HG03354 (cell line): ENCODE data around the gene ABHD17B.
"Not testable (repeated sequence)": the region's sequence is repeated elsewhere in the genome, so short reads cannot be mapped to it uniquely, and the experiment has no call there.

Experiments used
- ATAC-seq: cut with Tn5 transposase; IDR thresholded peaks from one replicate; pipeline ENCODE4 v1.9.1; 2021; ENCODE audit warnings: mild to moderate bottlenecking; ENCODE audit not compliant: unreplicated experiment, poor library complexity, severe bottlenecking

Gene ABHD17B

DNA sequence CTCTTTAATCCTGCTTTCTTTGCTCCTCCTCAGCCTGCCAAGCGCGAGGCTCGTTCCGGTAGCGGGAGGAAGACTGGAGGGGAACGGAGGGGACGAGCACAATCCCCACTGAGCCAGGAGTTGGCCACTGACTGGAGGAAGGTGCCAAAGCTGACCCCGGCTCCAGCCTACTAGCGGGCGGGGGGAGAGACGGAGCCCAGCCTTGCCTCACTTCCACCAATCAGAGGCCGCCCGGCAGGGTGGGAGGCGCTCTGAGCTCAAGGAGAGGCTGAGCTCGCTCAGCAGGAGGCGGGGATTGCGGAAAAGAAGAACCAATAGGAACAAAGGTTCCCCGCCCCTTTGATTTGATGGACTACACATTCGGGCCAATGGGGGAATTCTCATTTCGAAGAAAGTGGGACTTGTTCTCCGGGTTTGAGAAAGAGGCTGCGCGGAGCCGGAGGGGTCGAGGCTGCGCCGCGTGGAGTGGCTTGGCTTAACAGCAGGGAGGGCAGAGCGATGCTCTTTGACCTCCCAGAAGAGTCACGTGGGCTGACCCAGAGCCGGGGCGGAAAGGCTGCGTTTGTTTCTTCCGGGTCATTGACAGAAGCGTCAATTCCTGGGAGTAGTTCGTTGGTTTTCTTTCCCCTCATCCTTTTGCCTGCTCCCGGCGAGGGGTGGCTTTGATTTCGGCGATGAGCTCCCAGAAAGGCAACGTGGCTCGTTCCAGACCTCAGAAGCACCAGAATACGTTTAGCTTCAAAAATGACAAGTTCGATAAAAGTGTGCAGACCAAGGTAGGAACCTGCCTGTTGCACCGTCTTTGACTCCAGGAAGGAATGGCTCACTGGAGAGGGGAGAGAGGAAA, at the start of gene ABHD17B, which contains the start of gene C9orf85:
Gene ABHD17B (minus strand): TSS at position 133 of the 847 bp plus-strand sequence. CDS start 36,113 bp downstream, outside the sequence.
Gene C9orf85 (plus strand): TSS at position 579 of the 847 bp plus-strand sequence. CDS start 96 bp downstream, at position 675.
- peak; percentile 94 for ATAC-seq

DNA sequence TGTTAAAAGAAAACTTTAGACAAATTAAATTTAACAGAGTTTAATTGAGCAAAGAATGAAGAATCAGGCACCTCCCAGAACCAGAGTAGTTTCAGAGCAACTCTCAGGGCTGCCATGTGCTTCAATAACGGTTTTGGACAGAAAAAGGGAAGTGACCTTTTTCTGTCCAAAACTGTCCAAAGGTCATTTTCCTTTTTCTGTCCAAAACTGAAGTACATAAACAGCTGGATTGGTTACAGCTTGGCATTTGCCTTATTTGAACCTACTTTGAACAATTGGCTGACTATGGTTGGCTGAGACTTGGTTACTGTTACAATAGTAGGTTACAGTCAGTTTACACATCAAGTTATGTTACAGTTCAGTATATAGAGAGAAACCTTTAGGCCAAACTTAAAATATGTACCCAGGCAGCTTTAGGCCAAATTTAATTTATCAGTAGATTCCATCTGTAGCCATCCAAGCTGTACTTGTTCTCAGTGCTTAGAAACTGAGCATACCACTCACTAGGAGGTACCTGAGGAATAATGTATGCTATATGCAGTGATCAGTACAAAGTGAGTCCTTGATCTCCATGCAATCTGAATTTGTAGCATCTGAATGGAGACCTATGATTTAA, 44.4 kb upstream of the ABHD17B start:
- ATAC-seq: peak; percentile 84

DNA sequence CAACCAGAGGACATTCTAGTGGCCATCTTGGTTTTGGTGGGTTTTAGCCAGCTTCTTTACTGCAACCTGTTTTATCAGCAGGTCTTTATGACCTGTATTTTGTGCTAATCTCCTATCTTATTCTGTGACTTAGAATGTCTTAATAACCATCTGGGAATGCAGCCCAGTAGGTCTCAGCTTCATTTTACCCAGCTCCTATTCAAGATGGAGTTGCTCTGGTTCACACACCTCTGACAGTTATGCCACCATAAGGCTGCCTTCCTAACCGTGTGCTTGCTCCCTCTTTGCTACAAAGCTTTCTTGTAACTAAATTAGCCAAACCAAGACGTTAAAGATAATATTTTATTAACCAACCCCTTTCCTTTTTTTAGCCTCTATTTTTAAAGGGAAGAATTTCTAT, 43.7 kb upstream of the ABHD17B start:
- not testable (repeated sequence) for ATAC-seq

DNA sequence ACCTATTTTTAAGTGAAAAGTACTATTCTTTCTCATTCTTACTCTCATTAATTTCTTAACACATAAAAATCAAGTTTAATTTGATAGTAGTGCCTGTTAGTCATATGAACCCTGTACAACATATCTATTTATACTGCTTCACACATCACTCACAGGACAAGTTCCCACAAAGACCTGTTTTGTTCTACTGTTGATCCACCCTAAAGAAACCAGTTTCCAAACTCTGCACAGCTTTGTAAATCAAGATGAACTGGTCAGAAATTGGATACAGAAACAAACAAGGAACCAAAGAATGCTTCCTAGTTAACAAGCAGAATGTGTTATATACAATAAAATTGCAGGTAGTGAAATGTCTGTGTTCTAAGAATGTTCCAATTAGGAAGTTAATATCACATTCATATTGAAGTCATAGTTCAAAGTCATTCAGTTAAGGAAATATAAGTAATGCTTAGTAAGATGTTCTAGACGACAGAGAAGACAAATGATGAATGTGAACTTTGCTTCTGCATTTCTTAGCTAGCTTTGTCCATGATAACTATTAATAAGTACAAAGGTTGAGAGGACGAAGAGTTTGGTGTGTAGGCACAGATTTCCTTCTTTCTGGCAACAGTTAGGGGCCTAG, 33.9 kb upstream of the ABHD17B start:
- ATAC-seq: no peak

DNA sequence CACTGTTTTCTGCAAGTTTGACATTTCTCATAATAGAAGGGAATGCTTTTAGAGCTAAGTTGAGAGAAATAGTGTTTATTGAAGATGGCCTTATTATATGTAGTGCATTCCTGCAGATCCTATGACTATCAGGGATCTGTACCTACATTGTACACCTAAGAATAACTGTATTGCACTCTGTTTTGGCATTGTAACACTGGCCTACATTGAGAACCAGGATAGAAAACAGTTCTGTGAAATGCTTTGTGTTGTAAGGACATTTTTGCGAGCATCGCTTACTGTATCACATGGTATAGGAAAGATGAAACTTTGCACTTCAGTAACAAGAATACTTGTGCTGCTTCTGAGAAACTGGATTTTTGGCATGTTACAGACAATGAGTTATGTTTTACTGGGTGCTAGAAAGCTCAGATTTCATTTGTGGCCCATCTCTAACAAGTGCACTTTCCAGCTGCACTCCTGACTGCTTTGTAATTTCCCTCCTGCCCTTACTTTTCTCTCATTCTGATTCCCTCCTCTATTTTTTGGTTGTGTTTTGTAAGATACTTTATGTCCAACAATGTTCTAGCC, 31.1 kb upstream of the ABHD17B start:
- no peak for ATAC-seq

DNA sequence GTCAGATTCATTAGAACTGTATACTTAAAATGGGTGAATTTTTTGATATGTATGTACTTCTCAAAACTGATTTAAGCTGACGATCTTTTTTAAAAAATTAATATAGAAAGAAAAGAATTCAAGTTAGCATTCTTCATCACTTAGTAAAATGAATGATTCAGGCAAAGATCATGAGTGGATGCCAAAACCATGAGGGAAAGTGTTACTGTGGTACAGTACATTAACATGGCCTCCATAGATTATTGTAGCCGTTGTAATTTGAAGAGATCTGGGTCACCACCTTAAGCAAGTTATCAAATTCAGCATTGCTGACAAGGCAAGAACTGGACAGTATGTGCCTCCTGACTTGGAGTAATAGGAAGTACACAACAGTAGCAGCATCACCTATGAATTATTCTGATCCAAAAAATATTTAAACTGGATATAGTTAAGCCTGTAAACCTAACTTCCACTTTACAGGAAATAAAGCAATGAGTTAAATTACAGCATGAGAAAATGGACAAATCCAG, 30.1 kb upstream of the ABHD17B start:
- no peak for ATAC-seq

DNA sequence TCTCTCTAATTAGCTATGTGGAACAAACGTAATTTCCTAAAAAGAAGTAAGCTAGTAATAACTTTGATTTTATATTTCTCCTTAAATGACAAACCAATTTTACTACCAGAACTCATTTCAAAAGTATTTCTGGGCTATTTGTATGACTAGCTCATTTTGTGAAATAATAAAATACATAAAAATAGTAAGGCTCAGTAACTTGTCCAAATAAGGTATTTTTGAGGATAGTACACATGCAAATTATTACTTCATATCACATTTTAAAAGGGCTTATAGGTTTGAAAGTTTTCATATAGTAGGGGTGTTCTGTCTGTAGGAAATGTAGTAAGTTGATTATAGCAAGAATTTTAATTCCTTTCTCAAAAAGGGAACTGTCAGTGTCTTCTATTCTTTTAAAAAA, 26.9 kb upstream of the ABHD17B start:
- ATAC-seq: no peak

DNA sequence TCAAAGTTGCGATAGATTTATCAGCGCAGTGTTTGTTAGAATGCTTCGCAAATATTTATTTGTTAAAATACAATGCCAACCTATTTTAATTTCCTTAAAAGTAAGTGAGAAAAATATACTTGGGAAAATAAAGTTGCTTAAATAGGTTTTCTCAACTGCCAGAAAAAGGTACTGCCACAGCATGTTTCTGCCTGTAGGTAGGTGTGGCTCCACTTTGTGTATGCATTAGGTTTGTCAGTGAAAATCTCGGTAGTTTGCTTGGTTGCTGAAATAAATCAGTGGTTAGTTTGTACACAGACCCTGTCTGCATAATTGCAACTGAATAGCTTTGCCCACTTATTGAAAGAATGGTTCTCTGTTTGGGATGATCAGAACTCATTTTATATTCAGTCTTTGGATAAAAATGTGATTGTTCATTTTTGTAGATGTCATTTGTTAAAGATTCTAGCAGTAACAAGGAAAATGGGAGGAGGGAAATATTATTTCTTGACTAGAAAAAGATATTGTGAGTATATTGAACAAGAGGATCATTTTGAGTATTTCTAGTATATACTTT, 26.2 kb upstream of the ABHD17B start:
- no peak for ATAC-seq

DNA sequence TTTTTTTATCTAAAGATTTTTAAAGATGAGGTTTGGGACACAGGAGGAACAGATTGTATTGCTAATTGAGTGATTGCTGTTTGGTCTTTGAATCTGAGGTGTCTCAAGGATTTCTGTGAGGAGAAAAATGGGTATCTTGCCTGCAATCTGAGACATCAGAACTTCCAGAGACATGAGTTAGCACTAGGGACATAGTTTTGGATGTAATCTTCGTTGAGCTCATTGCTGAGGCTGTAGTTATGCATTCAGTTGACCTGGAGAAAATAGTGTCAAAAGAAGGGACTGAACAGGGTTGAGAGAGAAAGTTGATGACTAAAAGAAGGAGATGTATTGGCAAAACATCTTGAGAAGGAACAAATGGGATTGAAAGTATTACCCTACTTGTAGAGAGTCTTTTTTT, 25.1 kb upstream of the ABHD17B start:
- no peak for ATAC-seq

DNA sequence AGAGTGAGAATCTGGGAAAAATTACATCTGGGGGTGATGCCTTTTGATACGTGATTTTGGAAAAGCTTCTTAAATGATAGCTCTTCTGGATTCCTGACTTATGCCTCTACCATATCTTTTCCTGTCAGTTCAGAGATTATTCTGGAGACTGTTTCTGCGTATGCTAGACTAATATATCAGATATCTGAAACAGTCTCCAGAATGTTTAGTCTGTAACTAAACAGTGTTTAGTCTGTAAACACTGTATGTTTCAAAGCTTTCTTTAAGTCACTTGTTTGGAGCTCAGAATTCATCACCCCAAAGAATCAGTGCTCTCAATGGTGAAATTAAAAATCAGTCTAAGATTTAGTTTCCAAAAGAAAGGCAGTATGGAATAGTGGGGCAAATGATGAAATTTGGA, 20.2 kb upstream of the ABHD17B start:
- no peak for ATAC-seq

DNA sequence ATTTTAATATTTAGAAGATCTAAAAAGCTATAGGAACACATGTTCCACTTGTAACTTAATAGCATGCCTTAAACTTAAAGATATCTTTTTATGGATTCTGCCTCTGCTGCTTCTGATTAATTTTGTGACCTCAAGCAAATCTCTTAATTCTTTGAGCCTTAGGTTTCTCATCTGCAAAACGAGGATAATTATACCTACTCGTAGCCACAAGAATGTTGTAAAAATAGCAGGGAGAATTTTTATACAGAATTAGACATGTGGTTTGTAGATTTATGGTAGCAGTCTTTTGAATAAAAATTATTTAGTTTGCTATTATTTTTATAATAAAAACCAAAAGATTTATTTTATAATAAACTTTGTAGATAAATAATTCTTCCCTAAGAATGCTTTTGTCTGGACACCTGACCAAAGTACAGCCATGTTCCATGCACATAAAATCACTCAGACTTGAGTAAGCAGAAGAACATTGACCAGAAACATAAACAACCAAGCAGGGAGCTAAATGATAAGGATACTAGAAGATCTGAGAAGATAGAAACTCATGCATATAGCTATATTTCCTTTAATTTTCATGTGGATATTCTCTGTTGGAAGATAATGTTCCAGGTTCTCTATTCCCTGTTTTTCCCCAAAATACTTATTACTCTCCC, 18.9 kb upstream of the ABHD17B start:
- ATAC-seq: no peak

DNA sequence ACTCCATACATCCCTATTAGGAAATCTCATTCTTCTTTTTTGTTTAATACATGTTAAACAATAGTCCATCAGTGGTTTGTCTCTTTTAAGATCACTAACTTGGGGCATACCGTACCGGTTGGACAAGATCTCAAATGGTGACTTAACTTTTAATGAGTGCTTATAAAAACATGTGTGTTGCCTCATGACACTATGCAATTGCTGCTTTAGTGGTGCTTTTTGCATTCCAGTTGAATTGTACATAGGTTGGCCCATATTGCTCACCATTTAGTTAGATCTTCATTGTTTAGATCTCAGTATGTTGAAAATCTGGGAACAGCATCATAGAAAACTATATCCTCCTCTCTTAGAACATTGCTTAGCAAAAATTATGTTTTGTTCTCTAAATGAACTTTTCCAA, 18.2 kb upstream of the ABHD17B start:
- no peak for ATAC-seq

DNA sequence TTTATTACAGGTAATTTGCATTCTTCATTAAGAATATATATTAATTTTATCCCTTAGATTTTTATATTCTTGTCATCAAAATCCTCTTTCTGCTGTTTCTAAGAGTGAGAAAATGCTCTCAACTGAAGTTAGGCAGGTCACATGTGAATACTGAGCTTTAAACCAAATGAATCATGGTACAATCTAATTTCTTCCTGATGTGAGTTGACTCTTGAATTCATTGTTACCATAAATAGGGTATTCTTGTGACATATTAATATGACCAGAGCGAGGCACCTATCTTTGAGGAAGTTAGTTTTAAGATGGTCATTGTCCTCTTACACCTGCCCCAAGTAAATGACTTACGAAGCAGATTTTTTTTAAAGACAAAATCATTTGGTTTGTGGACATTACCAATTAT, 17.8 kb upstream of the ABHD17B start:
- no peak for ATAC-seq

DNA sequence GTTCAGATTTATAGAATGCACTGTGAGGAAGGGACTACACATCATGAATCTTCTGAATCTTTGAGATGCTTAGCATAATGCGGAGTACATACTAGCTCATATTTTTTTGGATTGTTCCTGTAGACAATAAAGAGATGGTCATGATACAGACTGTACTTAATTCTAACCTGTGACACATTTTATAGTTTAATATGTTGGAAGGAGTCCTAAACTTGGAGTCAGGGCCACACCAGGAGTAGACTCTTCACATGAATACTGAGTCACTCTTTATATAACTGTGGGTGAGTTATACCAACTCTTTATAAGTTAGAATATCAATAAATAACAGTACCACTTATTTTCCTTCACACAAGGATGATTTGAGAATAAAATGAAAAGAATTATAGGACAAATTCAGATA, 17.4 kb upstream of the ABHD17B start:
- no peak for ATAC-seq

DNA sequence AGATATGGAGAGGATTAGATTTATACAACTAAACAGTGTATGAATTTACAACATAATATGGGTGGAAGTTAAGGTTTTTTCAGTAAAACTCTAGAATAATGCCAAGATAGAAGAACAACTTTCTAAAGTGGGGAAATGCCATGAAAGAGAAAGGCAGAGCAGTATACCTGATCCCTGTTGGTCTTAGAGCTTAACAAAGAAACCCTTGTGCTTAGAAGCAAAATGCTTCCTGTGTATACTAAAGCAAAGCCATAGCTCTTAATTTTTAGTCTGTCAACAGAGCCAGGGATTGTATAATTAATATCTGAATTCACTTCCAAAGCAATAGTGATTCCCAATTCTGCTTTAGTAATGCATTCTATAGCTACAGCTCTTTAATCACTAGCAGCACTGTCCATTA, 14.8 kb upstream of the ABHD17B start:
- ATAC-seq: no peak

DNA sequence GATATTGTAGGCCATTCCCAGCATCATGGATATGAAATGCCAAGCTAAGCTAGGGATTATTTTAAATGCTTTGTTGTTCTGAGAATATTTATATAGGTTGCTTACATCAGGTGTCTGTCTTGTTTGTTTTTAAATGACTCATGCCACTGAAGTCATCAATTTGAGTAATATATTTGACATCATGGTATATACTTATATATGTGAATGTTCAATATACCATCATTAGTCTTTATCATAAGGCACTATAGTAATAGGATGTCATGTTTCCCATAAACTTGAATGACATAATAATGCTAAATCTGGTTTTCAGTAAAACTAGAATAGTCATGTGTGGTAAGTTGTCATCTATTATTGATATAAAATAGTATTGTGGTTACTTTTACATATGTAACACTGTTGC, 13.6 kb upstream of the ABHD17B start:
- ATAC-seq: no peak

DNA sequence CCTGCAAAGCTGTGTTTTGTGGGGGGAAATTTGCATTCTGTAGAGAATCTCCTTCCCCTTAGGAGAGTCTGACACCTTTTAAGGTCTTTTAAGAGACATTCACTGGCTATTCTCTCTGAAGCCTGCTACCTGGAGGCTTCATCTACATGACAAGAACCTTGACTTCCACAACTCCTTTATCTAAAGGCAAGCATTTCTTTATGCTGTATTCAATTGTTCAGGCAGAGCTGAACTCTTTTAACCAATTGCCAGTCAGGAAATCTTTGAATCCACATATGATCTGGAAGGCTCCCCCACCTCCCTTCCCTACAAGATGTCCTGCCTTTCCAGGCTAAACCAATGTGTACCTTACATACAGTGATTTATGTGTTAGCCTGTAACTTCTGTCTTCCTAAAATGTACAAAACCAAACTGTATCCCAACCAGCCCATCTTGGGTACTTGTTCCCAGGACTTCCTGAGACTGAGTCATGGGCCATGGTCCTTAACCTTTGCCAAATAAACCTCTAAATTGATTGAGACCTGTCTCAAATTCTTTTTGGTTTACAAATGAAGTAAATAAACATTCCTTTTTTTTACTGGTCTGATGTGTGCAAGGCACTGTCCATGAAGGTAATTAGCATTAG, 10.3 kb upstream of the ABHD17B start:
- ATAC-seq: no peak

DNA sequence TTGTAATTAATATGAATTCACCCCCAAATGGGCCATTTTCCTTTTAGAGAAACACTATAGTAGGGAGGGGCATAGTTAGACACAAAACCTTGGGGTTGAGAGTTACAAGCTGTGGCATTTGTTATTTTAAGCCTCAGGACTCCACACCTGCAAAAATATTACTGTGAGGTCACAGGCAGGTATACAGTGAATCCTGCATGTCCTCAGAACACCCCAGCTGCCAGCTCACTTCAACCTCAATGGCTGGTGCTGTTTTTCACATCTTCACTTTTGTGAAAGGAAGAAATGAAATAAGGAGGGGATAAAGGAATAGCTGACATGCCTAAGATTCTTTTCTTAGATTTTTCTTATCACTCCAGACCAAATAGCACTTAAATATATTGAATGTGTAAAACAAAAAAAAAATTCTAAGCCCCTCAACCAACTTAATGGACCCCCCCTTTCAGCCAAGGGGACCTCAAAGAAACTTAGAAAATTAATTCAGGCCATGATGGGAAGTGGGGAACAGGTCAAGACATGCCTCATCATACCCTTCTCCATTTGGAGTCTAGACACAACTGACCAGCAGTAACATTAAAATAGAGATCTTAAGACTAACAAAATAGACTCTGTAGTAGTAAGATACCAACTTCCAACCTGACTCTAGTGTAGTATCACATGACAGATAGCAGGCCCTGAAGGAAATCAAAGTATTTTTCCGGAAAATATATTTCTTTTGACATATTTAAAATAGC, 9.6 kb upstream of the ABHD17B start:
- ATAC-seq: no peak
